Renal cortical epithelial cell (primary cell): ENCODE results near the gene SBSN. TPM values are rescaled to one million over a fixed set of nuclear protein-coding genes. Genes with fewer than 3 reads are reported as not detected.

Experiments used
- DNase-seq: peaks from one replicate; pipeline ENCODE4 v3.0.0-alpha.2; 2011; ENCODE audit warnings: low read depth
- total RNA-seq: library from RNA; depleted of rRNA; stranded (reverse); fragments of >200 nt; gene quantifications from 2 replicates; pipeline ENCODE4 v1.2.3, GENCODE V29; 2014

SBSN gene, protein sequence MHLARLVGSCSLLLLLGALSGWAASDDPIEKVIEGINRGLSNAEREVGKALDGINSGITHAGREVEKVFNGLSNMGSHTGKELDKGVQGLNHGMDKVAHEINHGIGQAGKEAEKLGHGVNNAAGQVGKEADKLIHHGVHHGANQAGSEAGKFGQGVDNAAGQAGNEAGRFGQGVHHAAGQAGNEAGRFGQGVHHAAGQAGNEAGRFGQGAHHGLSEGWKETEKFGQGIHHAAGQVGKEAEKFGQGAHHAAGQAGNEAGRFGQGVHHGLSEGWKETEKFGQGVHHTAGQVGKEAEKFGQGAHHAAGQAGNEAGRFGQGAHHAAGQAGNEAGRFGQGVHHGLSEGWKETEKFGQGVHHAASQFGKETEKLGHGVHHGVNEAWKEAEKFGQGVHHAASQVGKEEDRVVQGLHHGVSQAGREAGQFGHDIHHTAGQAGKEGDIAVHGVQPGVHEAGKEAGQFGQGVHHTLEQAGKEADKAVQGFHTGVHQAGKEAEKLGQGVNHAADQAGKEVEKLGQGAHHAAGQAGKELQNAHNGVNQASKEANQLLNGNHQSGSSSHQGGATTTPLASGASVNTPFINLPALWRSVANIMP
- 0.05 TPM in 1 of 2 replicates, not detected in the other for total RNA-seq

DNA sequence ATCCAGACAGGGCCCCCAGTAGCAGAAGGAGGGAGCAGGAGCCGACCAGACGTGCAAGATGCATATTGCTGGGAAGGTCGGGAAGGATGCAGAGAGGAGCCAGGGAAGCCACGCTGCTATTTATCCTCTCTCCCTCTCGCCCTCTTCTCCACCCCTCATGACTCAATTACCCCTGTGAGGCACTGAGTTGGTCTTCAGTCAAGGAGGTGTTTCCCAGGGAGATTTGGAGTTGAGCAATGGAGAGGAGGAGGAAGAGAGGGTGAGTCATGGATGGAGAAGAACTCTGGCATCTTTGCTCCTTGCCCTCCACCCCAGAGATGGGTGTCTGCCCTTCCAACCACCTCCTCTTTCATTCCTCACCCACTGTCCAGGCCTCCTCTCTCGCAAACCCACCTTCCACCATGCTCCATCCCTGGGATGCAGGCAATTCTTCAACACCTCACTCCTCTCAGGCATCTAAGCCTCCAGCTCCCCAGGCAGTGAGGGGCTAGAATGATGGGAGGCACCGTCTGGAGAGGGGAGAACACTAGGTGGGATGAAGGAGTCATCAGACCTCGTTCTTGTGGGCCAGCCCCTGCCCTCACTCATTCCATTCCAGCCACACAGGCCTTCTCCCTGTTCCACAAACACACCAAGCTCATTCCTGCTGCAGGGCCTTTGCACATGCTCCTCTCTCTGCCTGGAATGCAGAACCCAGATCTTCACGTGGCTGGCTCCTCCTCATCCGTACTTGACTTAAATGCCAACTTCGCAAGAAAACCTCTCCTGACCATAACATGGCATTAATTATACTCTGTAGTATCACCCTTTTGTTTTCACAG lies at the start of gene SBSN:
Gene SBSN, minus strand, starts transcription at position 94 of the 821 bp plus-strand sequence. Its CDS starts 30 bp downstream, at position 64.
- DNase-seq, result peak; percentile 43

DNA sequence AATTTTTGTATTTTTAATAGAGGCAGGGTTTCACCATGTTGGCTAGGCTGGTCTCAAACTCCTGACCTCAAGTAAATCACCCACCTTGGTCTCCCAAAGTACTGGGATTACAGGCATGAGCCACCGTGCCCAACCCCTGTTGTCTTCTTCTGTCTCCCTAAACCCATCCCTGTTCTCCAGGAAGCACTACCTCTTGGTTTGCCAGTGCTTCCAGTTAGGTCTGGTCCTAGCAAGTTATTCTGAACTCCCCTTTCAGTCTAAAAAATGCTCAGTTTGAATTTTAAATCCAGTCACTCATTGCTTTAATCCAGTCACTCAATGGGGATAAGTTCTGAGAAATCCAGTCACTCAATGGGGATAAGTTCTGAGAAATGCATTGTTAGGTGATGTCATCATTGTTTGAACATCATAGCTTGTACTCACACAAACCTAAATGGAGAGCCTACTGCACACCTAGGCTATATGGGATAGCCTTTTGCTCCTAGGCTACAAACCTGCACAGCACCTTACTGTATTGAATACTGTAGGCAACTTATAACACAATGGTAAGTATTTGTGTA lies 43.4 kb upstream of the SBSN start:
- DNase-seq, result no peak

DNA sequence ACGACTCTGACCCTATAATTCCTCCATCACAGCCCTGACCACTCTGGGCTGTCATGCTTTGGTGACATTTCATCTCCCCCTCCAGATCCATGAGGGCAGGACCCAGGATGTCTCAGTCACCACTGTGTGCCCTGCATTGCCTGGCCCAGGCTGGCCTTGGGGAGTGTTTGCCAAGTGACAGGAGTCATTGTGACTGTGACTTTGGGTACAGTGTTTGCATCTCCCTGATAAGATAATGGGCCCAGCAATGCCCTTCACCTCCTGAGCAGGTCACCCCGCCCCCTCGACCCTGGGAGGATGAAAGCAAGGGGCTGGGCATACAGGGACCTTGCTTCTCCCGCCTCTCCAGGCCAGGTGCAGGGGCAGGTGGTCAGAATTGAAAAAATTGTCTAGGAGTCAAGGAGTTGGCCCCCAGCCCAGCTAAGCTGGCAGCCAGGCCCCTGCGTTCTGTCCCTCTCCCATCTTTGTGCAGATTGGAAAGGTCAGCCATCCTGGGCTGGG lies 41.2 kb upstream of the SBSN start:
- no peak for DNase-seq

DNA sequence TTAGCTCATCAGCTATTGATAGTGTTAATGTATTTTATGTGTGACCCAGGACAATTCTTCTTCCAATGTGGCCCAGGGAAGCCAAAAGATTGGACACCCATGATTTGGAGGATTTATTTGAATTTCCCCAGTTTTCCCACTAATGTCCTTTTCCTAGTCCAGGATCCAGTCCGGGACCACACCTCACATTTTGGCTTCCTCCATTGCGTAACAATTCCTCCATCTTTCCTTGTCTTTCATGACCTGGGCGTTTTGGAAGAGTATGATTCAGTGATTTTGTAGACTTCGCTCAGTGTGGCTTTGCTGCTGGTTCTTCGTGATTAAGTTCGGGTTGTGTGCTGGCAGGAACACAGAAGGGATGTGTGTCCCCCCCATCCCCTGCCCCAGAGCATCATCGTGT lies 38.6 kb upstream of the SBSN start:
- DNase-seq, result no peak

DNA sequence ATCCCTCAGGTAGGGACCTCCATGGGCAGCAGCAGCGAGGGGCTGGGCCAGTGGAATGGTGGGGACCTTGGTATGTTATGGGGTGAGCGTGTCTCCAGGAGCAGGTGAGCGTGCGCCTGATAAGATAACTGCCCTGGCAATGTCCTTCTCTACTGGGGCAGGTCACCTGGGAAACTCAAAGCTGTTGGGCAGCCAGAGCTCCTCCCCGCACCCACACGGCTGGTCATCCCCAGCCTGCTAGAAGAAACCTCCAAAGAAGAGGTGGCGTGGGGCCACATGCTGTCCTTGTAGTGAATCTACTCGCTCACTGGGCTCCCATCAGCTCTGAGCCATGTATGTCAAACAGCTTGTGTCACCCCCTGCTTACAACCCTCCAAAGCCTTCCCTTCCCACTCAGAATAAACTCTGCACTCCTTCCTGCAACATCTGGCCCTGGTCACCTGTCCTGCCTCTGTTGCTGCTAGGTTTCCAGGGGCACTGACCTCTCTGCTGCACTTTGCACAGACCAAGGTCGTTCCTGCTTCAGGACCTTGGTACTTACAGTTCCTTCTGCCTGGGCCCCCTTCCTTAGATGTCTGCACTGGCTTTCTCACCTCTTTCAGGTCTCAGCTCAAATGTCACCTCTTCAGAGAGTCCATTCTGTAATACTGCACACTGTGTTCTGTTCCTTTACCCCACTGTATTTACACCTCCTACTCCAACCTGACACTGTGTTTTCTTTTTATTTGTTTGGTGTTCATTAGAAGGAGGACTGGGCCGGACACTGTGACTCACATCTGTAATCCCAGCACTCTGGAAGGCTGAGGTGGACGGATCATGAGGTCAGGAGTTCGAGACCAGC lies 37.1 kb upstream of the SBSN start:
- DNase-seq, result no peak

DNA sequence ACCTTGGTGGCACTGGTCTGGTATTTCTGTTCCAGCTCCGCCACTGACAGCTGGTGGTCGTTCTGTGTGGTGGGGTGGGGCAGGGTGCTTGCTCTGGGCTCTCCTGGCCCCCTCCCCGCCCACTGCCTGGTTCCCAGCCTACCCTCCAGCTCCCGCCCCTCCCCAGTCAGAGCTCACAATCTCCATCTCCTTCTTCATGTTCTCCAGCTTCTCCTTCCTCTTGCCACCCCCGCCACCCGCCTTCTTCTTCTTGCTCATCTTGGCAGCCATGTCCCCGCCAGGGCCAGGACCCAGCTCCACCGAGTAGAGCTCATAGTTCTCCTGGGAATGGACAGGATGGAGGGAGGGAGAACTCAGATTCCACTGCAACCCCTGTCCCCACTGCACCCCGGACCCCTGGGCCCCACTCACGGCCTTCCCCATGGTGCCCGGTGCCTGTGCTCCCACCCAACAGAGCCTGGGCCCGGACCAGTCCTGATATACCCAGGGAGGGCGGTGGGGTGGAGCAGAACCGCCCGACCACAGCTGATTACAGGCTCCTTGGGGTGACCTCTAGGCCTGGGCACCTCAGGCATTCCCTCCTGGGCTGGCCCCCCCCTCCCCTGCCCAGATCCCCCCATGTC lies 35.2 kb upstream of the SBSN start, which contains the start of gene ATP4A:
Gene ATP4A, minus strand, starts transcription at position 452 of the 623 bp plus-strand sequence. Its CDS starts 29 bp downstream, at position 423.
- no peak for DNase-seq

DNA sequence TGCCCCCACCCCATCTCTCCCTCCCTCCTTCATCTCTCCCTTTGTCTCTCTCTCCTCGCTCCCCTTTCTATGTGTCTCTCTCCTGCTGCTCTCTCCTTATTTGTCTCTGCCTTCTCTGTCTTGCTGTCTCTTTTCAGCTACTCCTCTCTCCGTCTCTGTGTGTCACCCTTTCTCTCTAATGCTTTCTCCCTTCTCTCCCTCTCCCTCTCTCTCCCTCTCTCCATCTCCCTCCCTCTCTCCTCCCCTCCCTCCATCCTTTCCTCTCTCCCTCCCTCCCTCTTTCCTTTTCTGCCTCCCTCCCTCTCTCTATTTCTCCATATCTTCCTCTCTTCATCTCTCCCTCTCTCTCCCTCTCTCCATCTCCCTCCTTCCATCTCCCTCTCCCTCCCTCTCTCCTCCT lies 34.7 kb upstream of the SBSN start:
- DNase-seq, result no peak

DNA sequence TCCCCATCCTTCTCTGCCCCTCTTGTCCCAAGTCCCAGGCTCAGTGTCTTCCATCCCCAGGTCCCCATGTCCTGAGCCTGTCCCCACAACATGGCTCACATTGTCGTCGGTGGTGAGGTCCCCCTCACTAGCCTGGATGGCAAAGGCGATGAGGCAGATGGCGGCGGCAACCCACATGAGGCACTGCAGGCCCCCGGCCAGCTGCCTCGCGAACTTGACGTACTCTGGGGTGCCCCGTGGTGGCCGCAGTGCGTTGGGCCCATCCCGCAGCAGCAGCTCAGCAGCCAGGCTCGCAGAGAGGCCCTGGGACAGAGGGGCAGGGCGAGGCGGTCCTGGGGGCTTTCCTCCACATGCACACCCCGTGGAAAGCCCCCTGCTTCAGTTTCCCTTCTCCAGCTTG lies 34.2 kb upstream of the SBSN start:
- no peak for DNase-seq

DNA sequence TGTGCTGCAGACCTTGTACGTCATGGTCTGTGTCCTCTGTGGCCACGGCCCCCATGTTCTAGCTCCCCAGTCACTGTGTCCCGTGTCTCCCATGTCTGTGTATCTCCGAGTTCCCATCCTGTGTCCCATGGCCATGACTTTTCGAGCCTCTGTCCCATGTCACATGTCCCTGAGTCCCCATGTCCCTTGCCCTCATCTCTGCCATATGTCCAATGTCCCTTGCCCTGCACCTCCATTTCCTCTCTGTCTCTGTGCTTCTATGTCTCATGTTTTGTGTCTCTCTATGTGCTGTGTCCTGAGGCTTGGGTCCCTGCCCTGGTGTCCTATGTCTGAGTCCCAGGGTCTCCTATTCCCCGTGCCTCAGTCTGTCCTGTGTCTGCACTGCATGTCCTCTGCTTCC lies 33.3 kb upstream of the SBSN start:
- DNase-seq, result no peak

DNA sequence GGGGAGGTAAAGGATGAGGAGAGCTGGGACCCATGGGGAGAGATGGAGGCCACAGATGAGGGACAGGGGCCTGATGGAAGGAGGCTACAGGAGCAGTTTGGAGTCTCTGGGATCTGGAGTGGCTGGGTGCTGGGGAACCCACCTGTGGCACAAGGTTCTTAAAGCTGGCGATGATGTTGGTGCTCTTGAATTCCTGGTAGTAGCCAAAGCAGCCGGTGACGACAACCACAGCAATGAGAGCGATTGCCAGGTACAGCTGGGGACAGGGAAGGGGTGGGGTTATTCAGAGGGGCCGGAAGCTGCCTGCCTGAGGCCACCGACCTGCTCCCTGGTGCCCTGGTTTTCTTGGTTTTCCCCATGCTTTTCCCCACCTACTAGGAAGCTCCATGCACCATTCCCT lies 32.6 kb upstream of the SBSN start:
- DNase-seq, result no peak

DNA sequence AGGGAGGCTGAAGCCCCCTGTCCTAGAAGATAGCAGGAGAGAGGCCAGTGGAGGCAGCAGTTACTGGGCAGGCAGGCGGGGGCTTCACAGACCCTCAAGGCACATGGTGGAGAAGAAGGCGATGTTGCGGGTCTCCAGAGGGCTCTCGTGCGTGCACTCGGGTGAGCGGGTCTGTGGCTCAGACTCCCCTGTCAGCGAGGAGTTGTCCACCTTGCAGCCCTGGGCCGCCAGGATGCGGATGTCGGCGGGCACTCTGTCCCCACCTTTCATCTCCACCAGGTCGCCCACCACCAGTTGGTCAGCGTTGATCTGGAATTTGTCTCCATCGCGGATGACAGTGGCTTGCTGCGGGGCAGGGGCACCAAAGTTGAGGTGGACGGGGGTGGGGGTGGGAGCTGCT lies 32.2 kb upstream of the SBSN start:
- DNase-seq, result no peak

DNA sequence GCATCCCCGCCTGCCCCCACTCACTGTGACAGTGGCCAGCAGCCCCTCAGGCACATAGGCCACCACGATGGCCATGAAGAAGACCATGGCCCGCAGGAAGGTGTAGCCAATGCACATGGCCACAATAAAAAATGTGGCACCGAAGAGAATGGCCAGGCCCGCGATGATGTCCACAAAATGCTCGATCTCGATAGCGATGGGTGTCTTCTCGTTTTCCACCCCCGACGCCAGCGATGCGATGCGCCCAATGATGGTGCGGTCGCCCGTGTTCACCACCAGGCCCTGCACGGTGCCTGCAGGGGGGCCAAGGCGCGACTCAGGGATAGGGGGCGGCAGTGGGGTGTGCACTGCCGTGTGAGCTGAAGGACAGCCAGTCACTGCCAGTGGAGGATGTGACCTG lies 31.7 kb upstream of the SBSN start:
- DNase-seq, result no peak

DNA sequence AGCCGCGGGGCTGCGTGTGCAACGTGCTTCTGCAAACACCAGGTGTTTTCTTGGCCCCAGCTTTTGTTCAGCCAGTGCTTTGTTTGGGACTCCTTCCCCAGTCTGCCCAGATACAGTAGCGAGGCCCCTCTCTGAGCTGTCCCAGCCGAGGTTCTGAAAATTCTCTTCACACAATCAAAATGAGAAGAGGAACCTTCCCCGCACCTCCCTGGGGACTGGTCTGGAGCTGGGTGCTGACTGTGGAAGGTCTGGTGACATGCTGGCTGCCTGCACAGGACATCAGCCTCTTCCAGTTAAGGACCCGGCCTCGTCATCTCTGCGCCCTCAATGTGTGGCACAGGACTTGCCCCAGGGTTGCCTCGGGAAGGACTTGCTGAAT lies 31.2 kb upstream of the SBSN start:
- DNase-seq, result no peak

DNA sequence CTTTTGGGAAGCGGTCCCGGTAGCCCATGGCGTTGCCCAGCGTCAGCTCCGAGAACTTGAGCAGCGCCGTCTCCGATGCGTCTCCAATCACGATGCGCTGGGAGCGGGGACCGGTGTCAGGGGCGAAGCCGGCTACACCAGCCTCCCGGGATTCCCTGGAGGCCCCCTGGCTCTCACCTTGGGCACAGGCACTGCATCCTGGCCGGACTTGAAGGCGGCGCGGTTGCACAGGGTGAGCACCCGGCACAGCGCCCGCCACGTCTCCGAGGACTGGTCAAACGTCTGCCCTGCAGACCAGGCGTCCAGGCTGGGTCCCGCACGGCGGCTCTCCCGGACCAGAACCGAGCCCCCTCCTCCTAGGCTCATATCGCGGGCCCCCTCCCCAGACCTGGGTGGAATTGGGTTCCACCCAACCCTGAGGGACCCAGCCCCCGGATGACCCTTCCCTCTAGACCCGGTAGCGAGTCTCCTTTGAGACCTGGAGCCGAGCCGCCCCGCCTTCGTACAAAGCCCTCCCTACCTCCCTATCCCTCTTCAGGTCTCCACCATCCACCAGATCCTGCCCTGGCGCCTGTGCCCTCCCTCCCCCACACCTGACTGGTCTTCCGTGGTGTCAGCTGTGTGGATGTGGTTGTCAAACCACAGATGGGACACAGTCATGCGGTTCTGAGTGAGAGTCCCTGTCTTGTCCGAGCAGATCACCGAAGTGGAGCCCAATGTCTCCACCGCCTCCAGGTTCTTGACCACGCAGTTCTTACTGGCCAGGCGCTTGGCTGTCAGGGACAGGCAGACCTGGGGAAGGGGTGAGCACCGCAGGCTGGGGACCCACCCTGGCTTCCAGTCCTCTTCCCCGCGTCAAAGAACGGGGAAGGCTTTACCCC lies 30.5 kb upstream of the SBSN start:
- no peak for DNase-seq

DNA sequence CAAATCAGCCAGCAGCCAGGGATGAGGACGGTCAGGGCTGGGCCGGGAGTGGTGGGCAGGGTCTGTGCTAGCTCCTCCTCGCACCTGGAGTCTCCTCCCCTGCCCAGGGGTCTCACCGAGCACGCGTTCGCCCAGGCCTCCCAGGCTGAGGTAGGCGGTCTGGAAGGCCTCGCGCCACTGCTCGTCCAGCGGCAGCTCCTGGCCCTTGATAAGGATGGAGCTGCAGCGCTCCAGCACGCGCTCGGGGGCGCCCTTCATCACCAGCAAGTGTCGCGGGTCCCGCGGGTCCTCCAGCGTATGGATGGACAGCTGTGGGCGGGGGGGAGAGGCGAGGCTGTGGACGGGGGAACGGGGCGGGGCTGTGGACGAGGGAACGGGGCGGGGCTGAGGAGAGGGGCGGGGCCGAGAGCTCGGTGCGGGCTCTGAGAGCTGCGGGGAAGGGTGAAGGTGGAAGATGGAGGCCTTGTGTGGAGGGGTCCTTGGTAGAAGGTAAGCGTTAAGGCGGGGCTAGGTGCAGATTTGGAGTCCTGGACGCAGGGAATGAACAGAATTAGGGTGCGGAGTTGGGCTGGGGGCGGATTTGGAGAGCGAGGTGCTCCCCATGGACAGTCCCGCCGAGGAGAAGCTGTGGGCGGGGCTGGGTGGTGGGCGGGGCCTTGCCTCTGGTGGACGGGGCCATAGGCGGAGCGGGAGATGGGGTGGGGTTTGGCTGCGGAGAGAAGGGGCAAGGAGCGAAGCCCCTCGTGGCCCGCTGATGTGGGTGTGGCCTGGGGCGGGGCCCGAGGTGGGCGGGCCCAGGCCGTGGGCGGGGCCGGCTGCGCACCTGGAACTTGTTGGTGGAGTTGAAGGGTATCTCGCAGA lies 29.7 kb upstream of the SBSN start:
- DNase-seq, result no peak

DNA sequence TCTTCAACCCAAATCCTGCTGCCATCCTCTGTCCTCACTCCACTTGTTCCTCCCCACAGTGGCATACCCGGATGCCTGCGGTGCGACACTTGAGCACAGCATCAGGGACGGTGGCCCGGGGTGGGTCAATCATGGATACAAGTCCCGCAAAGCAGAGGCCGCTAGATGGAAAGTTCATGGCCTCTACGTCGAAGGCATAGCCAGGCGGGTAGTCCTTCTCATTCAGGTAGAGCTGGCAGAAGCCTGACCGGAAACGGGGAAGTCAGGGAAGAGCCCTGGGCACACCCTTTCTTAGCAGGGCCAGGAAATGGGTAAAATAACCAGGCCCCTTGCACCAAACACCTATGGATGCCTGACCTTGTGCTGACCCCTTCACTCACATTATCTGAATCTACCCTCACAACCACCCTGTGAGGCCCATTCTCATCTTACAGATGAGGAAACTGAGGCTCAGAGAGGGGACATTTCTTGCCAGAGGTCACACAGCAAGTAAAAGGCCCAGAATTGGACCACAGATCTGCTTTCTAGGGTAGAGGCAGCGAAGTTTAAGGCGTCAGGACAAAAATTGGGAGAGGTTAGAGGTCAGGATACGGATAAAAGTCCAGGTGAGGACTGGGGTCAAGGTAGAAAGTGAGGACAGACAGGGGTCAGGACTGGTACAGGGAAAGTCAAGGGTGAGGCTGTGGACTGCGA lies 28.9 kb upstream of the SBSN start:
- no peak for DNase-seq

DNA sequence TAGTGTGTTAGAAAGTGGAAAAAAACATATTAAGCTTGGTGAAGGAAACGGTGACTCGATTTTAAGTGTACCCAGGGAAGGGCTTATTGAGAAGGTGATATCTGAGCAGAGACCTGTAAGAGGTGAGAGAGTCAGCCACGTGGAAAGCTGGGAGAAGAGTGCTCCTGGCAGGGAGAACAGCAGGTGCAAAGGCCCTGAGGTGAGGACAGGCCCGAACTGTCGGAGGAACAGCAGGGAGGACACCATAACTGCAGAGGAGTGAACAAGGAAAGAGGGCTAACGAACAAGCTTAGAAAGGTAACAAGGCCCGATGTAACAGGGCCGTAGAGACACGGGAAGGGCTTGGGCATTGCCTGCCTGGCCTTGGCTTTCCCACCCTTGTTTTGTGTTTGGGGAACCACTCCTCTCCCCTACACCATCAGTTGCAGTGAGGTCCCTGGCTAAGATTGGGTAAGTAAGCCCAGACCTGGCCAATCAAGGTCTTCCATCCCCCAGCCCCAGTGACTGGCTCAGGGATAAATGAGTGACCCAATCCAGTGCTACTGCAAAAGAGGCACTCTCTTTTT lies 28.0 kb upstream of the SBSN start:
- DNase-seq, result no peak
